ENCODE data around the gene CYTH4.
"Not testable (repeated sequence)": the region's sequence is repeated elsewhere in the genome, so short reads cannot be mapped to it uniquely, and the experiment has no call there.

CYTH4 gene

DNA sequence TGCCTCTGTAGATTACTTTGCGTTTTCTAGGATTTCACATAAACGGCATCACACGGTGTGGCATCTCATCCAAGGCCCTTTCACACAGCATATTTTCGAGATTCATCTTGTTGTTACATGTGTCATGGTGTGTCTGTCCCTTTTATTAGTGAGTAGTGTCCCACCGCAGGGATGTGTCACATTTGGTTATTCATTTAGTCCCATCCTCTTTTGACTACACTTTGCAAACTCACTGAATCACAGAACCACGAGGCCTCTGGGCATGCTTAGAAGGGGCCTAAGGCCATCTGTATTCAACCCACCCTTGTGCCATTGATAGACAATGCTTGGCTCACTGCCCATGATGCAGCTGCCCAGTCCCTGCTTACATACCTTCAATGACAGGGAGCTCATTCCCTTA, 34.1 kb upstream of the CYTH4 start:
- DNase-seq (ENCODE audit: low read depth, low spot score) = no peak

DNA sequence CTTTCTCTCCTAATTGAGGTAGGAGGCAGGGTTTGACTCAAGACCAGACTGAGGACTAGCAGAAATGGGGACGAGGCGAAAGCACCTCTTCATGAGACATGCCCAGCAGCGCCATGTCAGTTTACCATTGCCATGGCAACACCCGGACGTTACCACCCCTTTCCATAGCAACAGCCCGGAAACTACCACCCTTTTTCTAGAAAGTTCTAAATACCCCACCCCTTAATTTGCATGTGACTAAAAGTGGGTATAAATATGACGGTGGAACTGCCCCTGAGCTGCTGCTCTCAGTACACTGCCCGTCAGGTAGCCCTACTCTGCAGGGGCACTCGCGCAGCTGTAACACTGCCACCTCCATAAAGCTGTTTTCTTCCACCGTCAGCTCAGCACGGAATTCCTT, 32.3 kb upstream of the CYTH4 start:
- DNase-seq (ENCODE audit: low read depth, low spot score) = no peak

DNA sequence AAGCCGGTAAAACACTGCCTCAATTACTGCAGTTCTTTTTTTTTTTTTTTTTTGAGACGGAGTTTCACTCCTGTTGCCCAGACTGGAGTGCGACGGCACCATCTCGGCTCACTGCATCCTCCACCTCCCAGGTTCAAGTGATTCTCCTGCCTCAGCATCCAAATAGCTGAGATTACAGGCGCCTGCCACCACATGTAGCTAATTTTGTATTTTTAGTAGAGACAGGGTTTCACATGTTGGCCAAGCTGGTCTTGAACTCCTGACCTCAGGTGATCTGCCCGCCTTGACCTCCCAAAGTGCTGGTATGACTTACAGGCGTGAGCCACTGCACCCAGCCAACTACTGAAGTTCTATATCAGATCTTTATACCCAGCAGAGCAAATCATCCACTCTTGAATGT, 30.5 kb upstream of the CYTH4 start:
- not testable (repeated sequence) for DNase-seq (ENCODE audit: low read depth, low spot score)

DNA sequence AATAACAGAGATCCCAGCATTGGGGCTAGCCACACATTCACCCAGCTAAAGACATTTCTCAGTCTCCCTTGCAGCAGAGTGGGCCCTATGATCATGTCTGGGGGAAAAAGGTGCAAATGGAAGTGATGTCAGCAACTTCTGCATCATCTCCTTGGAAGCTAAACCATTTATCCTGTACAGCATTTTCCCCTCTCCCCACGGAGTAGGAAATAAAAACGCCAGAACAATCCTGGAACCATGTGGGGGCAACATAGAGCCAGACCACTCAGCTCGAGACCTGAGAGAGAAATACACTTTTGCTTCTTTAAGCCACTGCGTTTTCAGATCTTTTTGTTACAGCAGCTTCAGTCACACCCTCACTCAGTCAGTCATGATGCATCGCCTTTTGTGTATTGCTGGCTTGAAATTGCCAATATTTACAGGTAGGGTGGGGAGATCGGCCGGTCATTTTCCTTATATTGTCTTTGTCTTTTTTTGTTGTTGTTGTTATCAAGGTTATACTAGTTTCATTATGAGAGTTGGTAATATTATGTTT, 29.1 kb upstream of the CYTH4 start:
- DNase-seq (ENCODE audit: low read depth, low spot score) = no peak

DNA sequence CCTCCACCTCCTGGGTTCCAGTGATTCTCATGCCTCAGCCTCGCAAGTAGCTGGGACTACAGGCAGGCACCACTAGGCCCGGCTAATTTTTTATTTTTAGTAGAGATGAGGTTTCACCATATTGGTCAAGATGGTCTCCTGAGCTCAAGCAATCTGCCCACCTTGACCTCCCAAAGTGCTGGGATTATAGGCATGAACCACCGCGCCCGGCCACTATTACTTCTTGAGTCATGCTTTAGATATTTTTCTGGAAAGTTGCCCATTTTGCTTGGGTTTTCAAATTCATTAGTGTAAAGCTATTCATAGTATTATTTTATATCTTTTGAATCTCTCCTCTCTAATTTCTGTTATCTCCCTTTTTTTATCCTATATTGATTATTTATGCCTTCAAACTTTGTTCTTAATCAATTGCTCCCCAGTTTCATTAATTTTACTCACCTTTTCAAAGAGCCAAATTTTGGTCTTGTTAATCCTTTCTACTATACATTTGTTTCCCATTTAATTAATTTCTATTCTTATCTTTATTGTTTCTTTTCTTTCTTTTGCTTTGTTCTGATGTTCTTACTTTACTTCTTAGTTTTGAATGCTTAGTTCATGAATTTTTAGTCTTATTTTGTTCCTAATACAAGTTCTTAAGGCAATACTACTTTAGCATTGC, 28.0 kb upstream of the CYTH4 start:
- DNase-seq (ENCODE audit: low read depth, low spot score) = no peak

DNA sequence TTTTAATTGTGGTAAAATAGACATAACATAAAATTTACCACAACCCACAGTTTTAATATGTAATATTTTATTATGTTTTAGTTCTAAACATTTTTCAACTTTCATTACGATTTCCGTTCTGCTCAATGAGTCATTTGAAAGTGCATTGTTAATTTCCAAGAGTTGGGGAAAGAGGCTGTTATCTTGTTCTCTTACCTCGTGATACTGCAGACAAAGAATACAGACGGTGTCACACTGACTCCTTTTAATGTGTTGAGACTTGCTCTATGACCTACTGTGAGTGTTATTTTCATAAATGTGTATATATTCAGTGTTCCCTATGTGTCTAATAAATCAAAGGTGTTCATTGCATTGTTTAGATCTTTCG, 27.5 kb upstream of the CYTH4 start:
- DNase-seq (ENCODE audit: low read depth, low spot score) = no peak

DNA sequence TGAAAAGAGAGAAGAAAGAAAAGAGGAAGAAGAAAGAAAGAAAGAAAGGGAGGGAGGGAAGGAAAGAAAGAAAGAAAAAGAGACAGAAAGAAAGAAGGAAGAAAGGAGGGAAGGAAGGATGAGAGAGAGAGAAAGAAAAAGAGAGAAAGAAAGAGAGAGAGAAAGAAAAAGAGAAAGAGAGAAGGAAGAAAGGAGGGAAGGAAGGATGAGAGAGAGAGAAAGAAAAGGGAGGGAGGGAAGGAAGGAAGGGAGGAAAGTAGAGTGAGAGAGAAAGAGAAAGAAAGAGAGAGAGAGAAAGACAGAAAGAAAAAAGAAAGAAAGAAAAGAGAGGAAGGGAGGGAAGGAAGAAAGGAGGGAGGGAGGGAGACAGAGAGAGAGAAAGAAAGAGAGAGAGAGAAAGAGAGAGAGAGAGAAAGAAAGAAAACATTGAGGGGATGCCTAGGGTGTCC, 26.7 kb upstream of the CYTH4 start:
- DNase-seq (ENCODE audit: low read depth, low spot score) = no peak

DNA sequence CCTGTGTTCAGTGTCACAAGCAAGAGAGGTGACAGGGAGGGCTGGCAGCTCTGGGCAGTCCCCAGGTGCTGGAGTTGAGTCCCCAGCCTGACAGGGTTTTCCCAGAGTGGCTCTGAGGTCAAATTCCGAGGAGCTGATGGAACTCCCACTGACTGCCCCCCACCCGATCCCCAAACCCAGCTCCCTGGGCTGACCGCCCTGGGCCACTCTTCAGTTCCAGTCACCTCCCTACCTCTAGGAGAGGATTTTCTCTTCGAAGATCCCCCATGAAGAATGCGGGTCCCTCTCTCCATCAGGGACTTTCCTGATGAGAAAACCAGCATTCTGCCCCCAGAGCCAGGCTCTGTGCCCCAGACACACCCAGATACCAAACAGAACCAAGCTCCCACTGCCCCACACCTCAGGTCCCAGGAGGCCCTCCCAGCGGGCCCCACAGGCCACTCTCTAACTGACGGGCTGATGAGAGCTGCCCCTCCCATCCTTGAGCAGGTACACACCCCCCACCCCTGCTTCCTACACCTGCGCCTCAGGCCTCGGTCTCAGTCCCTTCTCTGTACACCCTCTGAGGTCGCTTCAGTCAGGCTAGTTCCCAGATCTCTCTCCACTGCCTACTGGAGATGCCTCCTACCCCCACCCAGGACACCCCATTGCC, 26.1 kb upstream of the CYTH4 start:
- DNase-seq (ENCODE audit: low read depth, low spot score) = no peak

DNA sequence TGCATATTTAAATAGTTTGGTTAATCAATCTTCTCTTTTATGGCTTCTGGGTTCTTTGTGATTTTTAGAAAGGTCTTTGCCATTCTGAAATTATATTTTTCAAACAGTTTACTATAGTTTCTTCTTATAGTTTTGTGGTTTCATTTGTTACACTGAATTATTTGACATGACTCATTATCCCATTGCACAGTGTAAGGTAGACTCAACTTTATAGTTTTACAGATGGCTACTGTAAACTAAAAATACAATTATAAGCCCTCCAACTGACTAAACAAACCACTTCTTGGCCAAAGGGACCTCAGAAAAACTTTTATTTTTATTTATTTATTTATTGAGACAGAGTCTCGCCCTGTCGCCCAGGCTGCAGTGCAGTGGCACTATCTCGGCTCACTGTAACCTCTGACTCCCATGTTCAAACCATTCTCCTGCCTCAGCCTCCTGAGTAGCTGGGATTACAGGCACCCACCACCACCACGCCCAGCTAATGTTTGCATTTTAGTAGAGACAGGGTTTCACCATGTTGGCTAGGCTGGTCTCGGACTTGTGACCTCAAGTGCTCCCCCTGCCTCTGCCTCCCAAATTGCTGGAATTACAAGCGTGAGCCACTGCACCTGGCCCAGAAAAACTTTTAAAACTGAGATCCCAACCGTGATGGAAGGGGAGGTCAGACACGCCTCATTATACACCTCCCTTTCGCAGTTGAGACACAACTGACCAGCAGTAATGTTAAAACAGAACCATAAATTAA, 24.1 kb upstream of the CYTH4 start:
- no peak for DNase-seq (ENCODE audit: low read depth, low spot score)

DNA sequence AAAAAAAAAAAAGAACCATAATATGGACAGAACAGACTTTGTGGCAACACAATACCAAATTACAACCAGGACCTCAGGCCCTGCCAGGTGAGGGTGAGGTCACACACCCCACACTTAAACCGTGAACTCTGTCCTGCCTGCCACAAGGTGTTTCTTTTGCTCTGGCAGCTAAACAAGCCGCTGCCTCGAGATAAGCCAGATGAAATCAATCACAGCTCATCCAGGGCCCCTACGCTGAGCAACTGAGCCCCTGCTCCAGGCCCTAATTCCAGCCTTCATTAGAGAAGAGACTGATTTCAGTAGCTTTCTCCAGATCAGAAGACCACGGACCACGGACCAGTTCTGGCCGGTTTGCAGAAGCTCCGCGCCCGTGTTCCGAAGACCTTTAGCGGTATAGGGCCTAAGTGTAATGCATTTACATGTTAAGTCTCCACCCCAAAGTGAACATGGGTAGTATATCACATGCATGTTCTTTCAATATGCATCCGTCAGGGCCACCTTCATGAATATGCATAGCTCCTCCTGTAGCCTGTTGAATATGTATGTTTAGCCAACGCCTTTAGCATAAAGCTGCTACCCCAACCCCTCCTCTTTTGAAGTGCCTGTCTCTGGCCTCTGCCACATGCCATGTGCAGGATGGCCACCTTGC, 23.4 kb upstream of the CYTH4 start:
- no peak for DNase-seq (ENCODE audit: low read depth, low spot score)

DNA sequence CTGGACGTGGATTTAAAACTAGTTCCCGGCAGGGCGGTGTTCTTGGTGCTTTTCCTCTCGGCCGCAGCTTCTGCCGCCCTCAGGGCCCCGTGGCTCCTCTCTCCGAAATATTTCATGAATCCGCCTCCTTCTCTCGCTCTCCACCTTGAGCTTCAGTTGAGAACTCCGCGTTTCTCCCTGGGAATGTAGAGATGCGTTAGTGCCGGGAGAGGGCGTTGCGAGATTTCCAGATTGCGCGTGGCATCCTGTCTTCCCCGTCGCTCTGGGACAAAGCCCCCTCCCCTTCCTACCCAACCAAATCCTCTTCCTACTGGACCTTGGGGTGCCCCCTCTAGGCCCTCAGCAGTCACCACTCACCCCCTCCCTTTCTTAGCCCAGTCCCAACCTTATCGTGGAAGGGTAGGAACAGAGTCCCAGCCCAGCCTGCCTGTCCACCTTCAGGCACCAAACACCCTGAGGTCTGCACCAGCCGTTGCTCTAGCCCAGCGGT, 22.7 kb upstream of the CYTH4 start:
- no peak for DNase-seq (ENCODE audit: low read depth, low spot score)

DNA sequence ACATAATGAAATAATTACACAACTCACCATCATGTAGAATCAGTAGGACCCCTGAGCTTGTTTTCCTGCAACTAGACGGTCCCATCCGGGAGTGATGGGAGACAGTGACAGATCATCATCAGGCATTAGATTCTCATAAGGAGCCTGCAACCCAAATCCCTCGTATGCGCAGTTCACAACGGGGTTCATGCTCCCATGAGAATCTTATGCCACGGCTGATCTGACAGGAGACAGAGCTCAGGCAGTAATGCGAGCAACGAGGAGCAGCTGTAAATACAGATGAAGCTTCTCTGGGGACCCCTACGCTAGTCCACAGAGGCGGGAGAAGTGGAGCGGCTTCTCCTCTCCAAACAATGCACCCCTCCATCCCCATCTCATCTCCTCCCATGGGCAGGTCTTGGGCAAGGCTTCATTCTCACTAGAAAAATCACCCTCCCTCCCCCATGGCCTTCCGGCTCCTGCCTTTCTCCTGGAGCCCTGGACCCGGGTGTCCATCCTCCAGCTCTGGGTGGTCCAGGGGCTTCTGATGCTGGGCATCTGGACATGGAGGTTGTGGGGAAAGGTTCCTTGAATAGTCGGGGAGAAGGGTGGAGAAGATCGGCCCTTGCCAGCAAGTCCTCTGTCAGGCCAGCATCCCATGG, 22.0 kb upstream of the CYTH4 start:
- no peak for DNase-seq (ENCODE audit: low read depth, low spot score)

DNA sequence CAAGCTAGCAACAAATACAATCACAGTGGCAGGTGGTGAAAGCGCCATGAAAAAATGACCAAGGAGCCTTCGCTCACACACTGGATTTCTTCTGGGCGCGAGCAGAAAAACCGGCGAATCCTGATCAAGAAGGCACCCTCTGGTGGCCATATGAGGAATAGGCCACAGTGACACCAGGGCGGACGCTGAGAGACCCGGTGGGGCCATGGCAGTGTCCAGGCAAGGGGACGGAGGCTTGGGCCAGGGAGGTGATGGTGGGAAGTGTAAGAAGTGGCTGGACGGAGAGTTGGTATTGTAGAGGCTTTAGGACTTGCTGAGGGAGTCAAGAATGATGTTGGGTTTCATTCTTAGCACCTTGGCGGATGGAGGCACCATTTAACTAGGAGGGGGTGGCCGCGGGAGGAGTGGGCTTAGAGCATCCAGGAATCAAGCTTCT, 21.4 kb upstream of the CYTH4 start:
- DNase-seq (ENCODE audit: low read depth, low spot score) = no peak

DNA sequence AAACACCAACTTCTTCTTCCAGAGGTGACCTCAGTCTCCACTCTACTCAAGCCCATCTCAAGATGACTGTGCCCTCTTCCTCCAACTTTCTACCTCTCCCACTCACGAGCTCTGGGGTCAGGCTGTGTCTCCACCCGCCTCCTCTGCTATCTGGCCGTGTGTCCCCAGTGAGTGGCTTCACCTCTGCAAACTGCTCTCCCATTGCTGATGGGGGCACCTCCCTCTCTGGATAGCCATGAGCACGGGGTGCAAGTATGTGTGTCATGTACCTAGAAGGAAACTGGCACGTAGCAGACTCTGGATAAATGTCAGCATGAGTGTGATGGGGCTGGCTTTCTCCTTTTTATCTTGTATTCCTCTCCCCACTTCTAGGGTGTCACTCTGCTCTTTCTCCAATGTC, 20.0 kb upstream of the CYTH4 start:
- no peak for DNase-seq (ENCODE audit: low read depth, low spot score)

DNA sequence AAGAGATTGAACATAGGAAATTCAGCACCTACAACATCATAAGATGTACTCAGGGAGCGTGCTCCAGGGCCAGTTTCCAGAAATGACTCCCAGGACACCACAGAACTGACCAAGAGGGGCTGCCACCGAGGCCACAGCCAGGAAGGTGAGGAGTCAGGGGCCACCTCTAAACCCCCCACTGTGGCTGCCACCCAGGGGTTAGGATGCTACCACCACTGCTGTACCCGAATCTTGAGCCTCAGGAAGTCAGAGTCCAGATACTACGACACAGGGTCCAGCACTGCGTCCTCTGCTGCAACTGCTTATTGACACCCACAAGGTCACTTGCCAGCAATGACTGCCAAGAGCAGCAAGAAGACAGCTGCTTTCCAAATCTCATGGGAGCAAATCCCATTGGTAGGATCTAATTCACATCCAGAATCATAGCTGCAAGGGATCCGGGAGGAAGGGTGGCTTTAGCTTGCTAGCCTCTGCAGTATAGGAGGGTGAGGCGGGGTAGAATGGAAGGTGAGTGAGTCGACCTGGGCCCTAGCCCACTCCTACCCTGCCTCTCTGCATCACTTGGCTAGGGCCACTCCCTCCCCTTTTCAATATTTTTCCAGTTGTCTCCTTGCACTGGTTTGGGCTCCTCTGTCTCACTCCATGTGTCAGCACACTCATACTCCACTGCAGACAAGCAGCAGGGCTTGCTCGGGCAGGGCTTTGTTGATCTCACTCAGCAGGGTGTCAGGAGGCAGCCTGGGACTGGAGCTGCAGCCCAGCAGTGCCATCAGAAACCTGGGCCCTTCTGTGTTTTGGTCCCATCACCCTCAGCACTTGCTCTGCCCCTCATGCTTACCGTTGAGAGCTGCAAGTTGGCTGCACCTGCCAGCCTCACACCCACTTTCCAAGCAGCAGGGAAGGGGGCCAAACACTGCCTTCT, 18.1 kb upstream of the CYTH4 start:
- no peak for DNase-seq (ENCODE audit: low read depth, low spot score)

DNA sequence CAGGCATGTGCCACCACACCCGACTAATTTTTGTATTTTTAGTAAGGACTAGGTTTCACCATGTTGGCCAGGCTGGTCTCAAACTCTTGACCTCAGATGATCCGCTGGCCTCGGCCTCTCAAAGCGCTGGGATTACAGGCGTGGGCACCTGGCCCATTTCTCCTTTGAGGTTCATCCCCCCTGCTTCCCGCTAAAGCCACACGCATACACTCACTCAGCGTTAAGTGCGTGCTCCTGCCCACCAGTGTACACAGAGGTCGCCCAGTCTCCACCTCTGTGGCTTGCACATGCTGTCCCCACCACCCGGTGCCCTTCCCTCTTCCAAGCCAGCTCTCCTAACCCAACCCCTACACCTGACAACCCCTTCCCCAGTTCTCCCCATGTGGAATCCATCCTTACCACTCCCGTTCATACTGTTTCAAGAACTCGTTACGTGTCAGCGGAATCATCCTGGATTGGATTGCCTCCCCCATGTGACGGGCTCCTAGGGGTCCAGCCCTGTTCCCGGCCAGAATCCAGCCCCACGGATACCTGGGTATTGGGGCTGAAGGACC, 15.7 kb upstream of the CYTH4 start:
- DNase-seq (ENCODE audit: low read depth, low spot score) = no peak

DNA sequence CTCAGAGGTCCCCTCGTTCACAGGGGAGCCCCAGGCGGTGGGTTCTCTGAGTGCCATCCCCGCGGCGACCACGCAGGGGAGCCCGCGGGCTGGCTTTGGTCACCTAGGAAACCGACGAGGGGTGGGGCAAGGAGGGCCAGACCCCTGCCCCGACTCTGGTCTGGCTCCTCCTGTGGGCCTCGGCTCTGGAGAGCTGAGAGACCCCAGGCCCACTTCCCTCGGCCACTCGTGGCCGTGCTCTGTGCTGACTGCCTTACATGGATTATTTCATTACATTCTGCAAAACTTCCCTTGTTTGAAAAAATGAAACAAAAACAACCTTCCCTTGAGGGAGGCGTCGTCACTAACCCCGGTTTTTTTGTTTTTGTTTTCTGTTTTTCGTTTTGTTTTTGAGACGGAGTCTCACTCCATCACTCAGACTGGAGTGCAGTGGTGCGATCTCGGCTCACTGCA, 15.1 kb upstream of the CYTH4 start:
- DNase-seq (ENCODE audit: low read depth, low spot score) = peak; percentile 61

DNA sequence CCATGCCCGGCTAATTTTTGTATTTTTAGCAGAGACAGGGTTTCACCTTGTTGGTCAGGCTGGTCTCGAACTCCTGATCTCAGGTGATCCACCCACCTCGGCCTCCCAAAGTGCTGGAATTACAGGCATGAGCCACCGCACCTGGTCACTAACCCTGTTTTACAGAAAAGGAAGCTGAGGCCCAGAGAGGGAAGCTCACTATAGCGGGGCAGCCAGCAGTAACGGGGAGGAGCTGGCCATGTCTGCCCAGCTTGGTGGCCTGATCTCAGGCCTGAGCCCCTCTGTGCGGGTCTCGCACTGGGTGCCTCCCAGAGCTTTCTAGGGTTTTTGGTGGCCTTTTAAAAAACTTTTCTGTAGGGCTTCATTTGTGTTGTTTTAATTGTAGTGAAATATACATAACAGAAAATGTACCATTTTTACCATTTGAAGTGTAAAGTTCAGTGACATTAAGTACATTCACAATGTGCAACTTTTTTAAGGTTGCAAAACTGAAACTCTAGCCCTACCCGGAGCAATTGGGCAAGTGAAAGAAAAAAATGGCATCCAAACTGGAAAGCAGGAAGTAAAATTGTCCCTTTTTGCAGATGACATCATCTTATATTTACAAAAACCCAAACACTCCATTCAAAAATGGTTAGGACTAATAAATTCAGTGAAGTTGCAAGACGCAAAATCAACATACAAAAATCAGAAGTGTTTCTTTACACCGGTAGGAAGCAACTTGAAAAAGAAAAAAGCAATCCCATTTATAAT, 14.5 kb upstream of the CYTH4 start:
- DNase-seq (ENCODE audit: low read depth, low spot score) = no peak

DNA sequence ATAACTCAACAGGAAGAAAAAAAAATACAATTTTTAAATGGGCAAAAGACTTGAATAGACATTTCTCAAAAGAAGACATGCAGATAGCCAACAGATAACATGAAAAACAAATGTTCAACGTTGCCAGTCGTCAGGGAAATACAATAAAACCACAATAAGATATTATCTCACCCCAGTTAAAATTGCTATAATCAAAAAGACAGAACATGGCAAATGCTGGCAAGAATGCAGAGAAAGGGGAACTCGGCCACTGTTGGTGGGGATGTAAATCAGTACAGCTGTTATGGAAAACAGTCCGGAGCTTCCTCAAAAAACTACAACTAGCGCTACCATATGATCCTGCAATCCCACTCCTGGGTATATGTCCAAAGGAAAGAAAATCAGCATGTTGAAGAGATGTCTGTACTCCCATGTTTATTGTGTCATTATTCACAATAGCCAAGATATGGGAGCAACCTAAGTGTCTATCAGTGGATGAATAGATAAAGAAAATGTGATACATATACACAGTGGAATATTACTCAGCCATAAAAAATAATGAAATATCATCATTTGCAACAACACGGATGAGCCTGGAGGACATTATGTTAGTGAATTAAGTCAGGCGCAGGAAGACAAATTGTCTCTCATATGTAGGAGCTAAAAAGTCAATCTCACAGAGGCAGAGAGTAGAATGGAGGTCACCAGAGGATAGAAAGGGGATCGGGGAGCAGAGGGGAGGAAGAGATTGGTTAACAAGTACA, 12.2 kb upstream of the CYTH4 start:
- no peak for DNase-seq (ENCODE audit: low read depth, low spot score)

Data from activated CD4-positive, CD25-positive, alpha-beta regulatory T cell treated with anti-CD3 and anti-CD28 coated beads, Interleukin-2, amount 50 U/mL, for 16 hours (primary cell).